Hematopoietic multipotent progenitor cell treated with erythropoietin and hydrocortisone succinate and interleukin-3 and kit ligand, for 17 days (in vitro differentiated cells): ENCODE data around the gene MMP12.

ENCODE experiments used
- DNase-seq: peaks from one replicate; pipeline ENCODE4 v3.0.0-alpha.2; 2015; ENCODE audit warnings: low spot score

Gene MMP12

DNA sequence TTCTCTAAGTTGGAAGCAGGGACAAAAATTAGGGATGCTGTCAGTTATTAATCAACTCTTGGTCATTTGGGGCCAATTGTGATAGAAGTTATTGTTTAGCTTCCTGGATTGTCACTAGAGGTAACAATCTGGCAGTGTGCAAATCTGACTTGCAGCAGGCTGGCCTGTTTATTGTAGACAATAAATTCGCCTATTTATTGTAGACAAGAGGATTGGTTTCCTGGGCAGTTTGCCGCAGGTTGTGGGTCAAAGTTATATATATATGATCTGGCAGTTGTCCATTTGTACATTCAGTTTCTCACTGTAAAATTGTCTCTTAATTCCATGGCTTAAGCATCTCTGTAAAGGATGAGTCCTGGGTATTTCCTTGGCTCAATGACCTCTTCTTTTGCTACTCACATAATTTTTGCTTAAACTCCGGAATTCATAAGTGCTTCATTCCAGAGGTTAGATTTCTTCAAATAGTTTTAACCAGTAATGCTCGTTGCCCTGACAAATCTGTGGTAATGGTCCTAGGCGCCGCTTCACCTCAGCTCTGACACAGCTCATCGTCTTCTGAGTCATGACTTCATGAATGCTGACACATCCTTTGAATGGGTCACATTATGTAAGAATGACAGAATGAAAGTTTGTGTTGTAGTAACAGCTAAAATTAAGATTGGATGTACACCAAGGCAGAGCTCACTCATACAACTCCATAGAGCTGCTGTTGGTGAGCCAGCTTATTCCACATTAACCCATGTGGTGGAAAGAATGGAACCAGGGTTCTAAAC, 23.6 kb downstream of the MMP12 start:
- no peak for DNase-seq

DNA sequence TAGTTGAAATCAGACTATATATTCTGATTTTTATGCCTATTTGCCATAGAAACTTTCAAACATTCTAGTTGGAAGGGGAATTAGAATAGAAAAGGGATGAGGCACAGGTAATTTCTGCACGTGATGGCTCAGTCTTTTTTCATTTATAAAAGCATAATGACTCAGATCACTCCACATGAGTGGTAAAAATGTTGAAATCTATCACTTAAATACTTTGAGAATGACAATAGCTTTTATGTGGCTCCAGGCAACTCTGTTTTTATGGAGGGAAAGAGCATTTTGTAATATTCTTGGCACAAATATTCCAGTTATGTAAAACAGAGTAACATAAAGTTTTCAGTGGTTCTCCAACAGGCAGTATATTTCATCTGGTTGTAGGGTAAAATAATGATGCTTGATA, 25.5 kb downstream of the MMP12 start:
- no peak for DNase-seq

DNA sequence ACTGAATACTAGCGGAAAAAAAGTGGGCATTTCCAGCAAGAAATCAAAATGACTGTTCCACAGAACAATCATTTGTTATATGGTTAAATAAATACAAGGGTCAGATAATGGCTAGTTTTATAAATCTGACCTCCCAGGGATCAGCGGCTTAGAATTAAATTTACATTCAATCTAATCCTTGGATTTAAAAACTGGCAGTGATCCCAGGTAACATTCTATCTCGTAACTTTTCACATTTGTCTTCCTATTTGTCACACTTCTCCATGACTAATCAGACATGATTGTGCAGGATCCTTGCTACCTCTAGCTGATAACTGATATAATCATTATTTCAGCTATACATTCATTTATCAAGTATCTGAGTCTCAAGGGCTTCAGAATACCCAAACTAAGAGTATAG, 28.5 kb downstream of the MMP12 start:
- no peak for DNase-seq

DNA sequence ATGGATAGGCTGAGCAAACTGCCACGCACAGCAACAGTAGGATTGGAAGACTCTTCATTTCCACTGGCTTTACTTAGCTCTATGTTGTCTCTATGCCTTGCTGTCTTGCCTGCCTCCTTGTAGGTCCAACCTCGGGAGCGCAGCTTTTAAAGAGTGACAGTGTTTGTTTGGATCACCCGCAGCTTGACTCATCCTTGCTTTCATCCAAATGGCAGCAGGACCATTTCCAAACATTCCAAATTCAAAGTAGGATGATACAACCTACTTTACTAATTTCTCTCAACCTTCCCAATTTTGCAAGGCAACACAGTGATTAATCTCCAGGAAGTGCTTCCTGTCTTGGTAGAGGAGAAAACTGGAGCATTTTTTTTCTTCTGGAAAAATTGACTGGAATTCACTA, 31.3 kb downstream of the MMP12 start, which contains the start of gene MMP3:
TSS of gene MMP3 (minus strand) at position 121 of the 400 bp plus-strand sequence. CDS start at position 58, 63 bp downstream.
- no peak for DNase-seq

DNA sequence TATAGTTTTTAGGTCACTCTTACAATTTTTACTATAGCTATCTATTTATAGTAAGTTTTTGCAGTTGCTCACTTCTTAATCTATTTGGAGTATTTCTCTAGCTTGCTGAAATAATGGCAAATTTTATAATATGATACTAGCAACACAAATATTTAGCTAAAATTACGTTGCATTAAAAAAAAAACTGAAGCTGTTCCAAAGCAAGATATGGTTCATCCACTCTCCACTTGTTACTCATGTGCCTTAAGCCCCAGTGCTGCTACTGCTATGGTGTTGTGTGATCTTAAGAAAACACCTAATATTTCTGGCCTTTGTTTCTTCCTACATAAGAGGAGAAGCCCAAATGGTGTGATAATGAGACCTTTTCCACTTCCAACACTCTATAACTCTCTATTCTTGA, 31.9 kb downstream of the MMP12 start:
- no peak for DNase-seq

DNA sequence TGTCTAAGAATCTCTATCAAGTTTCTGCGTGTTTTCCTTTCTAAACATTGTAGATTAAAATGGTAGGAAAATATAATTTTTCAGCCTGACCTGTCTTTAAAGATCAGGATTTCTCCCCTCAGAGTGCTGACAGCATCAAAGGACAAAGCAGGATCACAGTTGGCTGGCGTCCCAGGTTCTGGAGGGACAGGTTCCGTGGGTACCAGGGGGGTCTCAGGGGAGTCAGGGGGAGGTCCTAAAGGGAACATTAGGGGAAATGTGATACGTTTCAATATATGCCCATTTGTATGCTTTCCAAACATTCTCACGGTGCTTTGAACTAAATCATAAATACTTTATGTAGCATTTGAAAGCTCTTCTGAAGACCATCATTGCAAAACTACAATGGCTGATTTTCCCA, 34.8 kb downstream of the MMP12 start:
- no peak for DNase-seq

DNA sequence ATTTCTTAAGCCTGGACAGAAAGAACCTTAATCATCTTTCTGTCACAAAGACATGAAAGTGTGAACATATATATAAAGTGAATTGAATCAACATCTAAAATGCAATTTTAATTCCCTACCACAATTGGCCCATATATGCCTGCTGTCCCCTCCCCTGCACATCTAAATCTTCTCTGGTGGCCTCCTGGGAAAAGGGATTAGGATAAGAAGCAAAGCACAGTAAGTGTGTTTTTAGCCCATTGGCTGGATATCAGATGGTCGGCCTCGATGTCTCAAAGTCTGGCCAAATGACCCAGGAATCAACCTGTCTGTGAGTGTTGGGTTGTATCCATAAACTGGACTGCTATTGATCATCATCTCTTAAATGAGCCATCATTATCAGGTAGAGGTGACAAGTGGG, 37.1 kb downstream of the MMP12 start:
- no peak for DNase-seq

DNA sequence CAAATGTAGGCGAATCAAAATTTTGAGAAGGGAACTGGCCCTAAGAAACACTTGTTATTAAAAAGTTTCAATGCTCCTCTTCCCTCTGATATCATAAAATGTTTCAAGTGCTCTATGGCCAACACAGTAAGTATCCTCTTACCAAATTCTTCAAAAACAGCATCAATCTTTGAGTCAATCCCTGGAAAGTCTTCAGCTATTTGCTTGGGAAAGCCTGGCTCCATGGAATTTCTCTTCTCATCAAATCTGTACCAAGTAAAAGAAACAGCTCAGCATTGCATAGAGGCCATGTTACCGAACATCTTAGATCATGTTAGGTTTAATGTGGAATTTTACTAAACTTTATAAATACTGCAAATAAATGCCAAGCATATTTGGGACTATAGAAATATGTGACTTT, 37.6 kb downstream of the MMP12 start:
- DNase-seq = no peak

DNA sequence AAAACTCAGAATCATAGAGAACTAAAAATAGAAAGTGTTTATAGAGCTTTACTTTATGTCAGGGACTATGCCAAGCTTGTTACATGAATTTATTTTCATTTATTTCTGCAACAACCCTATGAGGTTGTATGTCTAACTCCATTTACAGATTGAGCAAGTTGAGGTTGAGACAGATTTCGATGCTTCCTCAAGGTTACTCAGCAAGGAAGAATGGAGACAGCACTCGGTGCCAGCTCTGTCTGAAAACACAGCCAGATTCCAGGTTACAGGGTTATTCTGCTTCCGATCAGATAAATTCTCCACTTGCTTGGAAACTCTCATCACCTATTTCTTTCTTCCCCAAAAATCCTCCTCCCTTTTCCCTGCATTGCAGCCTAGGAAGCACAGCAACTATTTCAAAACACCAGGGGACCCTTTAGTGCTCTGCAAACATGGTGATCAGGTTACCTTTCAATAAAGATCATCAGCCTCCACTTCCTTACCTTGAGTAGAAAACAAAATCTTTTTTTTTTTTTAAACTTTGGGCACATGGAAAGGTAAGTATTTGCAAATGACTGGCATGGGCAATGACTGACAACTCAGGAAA, 38.4 kb downstream of the MMP12 start:
- DNase-seq = no peak

DNA sequence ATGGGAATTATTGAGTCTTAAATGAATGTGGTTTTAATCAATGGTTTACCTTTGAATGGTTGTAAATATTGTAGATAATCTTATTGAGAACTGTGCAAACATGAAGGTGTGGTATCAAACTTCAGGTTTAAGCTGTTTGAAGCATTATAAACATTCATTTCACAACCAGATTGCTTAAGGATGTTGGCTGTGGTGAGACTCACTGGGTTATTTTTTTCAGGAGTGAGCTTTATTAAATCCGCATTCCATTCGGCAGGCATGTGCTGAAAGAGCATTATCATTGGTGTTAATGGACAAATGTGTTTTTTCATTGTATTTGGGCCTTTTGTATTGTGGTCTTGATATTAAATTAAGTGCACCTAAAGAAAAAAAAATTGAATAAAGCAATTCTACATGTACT, 41.1 kb downstream of the MMP12 start:
- no peak for DNase-seq

DNA sequence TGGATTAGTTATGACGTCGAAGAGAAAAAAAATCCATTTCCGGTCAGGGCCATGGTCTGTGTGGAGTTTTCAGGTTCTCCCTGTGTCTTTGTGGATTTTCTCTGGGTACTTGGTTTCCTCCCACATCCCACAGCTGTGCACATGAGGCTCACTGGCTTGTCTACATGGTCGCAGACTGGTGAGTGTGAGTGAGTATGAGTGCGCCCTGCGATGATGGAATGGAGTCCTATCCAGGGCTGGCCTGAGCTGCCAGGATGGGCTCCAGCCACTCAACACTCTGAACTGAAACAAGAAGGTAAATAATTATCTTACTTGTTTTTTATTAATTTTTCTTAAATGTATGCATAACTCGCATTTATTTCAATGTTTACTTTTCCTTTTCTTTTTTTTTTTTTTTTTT, 42.2 kb downstream of the MMP12 start:
- no peak for DNase-seq

DNA sequence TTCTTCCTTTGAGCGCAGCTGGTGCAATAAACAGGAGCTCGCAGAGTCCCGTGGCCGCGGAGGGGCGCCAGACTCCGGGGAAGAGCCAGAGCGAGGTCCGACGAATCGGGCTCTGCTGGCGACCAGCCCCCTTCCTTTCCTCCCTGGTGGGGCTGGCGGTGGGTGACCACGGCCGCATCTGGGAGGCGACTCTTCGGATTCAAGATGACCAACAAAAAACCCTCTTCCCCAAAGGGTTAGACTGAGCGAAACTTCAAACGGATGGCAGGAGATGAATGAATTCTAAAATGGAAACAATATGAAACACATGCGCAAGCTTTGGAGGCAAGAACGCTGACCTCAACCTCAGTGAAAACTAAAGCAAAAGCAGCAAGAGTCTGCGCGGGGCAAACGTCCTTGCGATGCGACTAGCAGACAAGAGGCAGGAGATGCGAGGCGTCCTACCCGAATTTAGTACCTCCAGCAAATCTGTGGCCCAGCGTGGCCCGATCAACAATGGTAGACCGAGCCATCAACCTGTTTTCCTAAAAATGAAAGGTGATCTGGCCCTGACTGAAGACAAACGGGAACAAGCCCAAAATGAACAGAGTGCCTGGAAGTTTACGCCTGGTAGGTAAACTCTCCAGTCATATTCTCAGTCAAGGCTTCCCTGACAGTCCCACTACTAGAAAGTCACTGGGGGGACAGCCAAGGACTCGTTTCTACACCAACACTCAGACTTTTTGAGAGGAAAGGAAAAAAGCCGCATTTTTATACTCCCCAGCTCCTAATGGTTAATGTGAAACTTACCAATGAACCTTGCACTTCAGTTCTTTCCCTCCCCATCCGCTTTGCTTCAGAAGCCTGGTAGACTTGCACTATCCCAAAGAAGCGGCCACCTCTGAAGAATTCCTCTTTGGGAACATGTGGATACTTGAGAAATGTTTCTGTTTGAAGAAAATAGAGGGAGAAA, 43.0 kb downstream of the MMP12 start:
- no peak for DNase-seq

DNA sequence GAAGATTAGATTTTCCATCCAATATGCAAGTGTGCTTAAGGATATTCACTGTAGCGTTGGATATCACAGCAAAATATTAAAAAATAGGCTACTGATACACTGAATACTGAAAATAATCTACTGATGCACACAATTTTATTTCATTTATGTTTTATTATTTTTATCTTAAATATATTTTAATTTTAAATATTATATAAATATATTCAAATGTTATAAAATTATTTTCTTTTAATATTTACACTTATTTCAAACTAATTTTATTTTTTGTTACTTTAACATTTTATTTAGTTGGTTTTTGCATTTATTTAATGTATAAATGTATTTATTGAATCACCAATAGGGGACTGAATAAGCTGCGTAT, 43.7 kb downstream of the MMP12 start:
- DNase-seq = no peak

DNA sequence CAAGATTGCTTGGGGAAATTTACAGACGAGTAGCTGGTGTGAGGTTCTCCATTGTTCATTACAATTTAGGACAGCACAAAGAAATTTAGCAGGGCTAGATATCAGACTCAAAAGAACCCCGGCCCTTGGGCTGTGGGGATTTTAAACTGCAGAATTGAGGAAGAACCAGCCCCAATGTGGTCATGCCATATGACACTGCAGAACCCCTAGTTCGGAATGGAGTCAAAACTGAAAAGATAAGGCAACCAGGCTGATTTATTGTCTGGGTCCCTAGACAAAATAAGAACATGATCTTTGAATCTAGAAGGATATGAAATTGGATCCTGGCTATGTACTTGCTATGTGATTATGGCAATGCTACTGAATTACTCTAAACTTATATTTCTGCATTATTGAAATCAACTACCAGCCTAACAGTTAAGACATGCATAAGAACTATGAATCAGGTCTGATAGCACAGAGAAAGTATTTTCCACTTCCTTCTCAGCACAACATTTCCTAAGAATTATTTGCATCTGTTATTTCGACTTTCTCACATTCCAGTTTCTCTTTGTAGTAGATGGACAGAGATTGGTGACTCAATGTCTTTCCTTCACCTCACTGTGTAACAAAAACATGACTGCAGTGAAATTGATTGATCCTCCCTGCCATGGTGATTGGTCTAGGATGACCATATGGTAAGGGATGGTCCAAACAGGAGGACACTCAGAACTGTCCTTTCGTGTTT, 44.6 kb downstream of the MMP12 start:
- no peak for DNase-seq

DNA sequence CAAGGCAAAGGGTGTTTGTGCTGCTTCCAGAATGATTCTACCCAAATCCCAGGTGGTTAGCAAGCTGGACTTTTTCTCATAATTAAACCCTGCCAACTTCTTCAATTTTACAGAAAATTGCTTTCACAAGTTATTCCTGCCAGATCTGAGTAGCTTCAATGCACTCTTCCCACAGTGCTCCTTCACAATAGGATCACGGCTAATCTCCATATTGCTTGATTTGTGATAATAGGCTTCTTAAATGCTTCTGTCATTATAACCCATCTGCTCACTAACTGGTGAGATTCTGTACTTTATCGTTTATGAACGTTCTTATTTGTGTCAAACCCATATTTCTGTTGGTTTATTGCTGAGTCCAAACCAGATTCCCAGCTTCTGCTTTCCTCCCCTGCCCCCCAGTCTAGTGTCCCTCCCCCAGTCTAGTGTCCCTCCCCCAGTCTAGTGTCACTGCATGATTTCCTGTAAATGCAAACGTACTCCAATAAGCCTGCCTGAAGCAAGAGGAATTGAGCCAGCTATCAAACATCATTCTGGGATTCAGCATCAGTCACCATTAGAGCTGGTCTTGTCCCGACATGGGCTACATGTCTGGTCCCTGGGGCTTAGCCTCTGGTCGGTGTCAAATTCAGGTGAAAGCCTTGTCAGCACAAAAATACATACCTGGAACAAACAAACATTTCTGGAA, 45.3 kb downstream of the MMP12 start:
- DNase-seq = no peak

DNA sequence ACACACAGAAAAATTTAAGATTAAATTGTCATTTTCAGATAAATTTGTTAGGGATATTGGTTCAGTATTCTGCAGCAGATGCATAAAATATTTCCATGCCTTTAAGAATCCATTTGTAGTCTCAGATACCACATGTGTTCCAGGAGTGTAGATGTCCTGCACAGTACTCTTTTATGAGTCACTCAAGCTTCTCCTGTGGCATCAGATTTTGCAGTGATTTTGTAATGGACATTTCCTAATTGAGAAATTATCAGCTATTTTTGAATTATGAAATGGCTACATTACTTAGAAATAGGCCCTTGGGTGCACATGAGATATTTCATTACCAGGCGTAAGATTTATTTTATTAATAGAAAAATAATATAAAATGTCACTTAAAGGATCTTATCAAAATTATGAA, 50.2 kb downstream of the MMP12 start:
- no peak for DNase-seq

DNA sequence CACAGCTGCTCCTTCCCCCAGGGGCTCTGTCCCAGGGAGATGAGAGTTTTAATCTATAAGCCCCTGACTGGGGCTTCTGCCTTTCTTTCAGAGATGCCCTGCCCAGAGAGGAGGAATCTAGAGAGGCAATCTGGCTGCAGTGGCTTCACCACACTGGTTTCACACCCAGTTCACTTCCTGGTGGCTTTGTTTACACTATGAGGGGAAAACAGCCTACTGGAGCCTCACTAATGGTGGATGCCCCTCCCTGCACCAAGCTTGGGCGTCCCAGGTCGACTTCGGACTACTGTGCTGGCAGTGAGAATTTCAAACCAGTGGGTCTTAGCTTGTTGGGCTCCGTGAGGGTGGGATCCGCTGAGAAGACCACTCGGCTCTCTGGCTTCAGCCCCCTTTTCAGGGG, 55.3 kb downstream of the MMP12 start:
- DNase-seq = no peak

DNA sequence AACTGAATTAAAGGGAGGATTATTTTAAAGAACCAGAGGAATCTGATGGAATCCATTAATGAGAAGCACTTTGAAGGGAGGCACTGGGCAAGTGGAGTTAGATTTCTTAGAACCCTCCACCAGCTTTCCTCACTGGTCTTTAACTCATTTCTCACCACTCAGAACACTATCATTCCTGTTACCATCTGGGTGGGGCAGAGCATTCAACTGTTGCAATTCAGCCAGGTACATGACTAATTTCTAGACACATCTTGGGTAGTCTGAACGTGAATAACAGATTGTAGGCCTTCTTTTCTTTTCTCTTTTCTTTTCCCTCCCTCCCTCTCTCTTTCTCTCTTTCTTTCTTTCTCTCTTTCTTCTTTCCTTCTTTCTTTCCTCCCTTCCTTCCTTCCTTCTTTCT, 61.3 kb downstream of the MMP12 start:
- DNase-seq = no peak
